H1 (cell line): ENCODE results near the gene STK32C. TPM values are rescaled to one million over a fixed set of nuclear protein-coding genes. Genes with fewer than 3 reads are reported as not detected.

Experiments
- BACH1 ChIP-seq: IDR thresholded peaks from 2 replicates; pipeline ENCODE4 v1.6.1; 2012; ENCODE audit warnings: low read length, improper control_type of control experiment
- JUN ChIP-seq: IDR thresholded peaks from 2 replicates; pipeline ENCODE4 v1.6.1; 2011; ENCODE audit warnings: low read depth, mild to moderate bottlenecking, improper control_type of control experiment, low read length
- polyA plus RNA-seq, 7 experiments: library from polyadenylated mRNA; depleted of rRNA in 3 of 7; stranded (reverse) in 5 of 7; unstranded in 2 of 7; fragments of >200 nt in 5 of 7; fragments of 200-250 nt in 2 of 7; gene quantifications; 1 replicate in 5 of 7; 2 replicates in 1 of 7; 4 replicates in 1 of 7; pipeline versions ENCODE4 v1.2.1 to v1.2.3, GENCODE V29; 2011 to 2013; ENCODE audit warnings: missing spikeins in 2 of 7, mixed read lengths in 2 of 7
- total RNA-seq: library from RNA; stranded (reverse); fragmentation: NEBNext Ultra II Directional; extraction: Animal tissue kit (Norgen Biotek cat#: 25700); gene quantifications from 2 replicates; pipeline ENCODE4 v1.2.1, GENCODE V29; 2021
- TF ChIP-seq, protein P1 (sequence below): IDR thresholded peaks from 2 replicates; pipeline ENCODE4 v1.6.1; 2011; ENCODE audit warnings: low read depth, mild to moderate bottlenecking, low read length; ENCODE audit not compliant: insufficient read depth

Gene STK32C
- total and polyA plus RNA-seq, 2 of the 8 experiments (the other 6 are each of a cell fraction or from before 2014, with no cell fraction given), result 10.6 to 15.6 TPM

DNA sequence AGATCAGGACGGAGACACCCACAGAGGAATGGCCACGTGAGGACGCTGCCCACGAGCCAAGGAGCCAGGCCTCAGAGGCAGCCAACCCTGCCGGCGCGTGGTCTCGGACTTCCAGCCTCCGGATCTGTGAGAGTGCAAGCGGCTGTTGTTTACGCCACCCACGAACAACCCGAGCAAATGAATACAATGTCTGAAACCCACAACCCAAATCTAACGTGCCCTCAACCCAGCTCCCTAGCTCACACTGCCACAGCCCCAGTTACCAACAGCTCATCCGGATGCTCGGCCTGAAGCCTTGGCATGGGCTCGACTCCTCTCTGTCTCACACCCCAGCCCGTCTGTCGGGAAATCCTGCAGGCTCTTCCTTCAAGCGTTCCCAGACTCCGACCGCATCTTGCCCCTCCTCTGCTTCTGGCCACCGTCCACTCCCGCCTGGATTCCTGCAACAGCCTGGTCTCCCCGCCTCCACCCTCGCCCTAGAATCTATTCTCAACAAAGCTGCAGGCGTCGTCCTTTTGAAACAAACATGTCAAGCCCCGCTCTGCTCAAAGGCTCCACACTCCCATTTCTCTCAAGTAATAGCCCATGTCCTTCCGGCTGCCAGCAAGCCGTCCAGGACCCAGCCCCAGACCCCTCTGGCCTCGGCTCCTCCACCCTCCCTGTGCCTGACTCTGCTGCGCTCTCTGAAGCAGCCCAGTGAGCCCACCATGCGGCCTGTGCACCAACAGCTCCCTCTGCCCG is 35.3 kb downstream of the STK32C start (continued):
- TF ChIP-seq, protein P1, sequence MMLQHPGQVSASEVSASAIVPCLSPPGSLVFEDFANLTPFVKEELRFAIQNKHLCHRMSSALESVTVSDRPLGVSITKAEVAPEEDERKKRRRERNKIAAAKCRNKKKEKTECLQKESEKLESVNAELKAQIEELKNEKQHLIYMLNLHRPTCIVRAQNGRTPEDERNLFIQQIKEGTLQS, result no peak
- TF ChIP-seq JUN (no peak), BACH1 (no peak)
